Stimulated activated naive B cell treated with anti-CD40 and anti-IgM and Interleukin-4, amounts not matched to agents 10 μg/mL and 1 μg/mL and 100 μg/mL, for 72 hours (primary cell): Measurements from ENCODE around the gene EPC2.
"Not testable (repeated sequence)": the region's sequence is repeated elsewhere in the genome, so short reads cannot be mapped to it uniquely, and the experiment has no call there.

ENCODE experiments used
- ATAC-seq, 2 donors: fragments of 150-1000 bp; cut with Tn5 transposase; replicated peaks; 2 replicates each; pipeline ENCODE4 v1.10.0; 2021; ENCODE audit warnings: moderate library complexity in 1 of 2
- DNase-seq: peaks from one replicate; pipeline ENCODE4 v3.0.0; 2021
- H3K27ac Mint-ChIP-seq: one replicate; pipeline ENCODE4 v1.8.0; 2022; ENCODE audit warnings: mild to moderate bottlenecking, mixed read lengths
- H3K27me3 Mint-ChIP-seq, 2 donors: one replicate each; pipeline ENCODE4 v1.8.0; 2022; ENCODE audit warnings: mixed read lengths in 2 of 2
- H3K36me3 Mint-ChIP-seq, 2 donors: one replicate each; pipeline ENCODE4 v1.8.0; 2022; ENCODE audit warnings: mixed read lengths in 2 of 2, mild to moderate bottlenecking in 1 of 2
- H3K4me1 Mint-ChIP-seq, 2 donors: one replicate each; pipeline ENCODE4 v1.8.0; 2022; ENCODE audit warnings: mixed read lengths in 2 of 2, mild to moderate bottlenecking in 1 of 2
- H3K4me3 Mint-ChIP-seq, 2 donors: one replicate each; pipeline ENCODE4 v1.8.0; 2022; ENCODE audit warnings: mild to moderate bottlenecking in 2 of 2, mixed read lengths in 2 of 2, moderate library complexity in 1 of 2
- H3K9me3 Mint-ChIP-seq, 2 donors: one replicate each; pipeline ENCODE4 v1.8.0; 2022; ENCODE audit warnings: mixed read lengths in 2 of 2, mild to moderate bottlenecking in 1 of 2

The EPC2 gene

DNA sequence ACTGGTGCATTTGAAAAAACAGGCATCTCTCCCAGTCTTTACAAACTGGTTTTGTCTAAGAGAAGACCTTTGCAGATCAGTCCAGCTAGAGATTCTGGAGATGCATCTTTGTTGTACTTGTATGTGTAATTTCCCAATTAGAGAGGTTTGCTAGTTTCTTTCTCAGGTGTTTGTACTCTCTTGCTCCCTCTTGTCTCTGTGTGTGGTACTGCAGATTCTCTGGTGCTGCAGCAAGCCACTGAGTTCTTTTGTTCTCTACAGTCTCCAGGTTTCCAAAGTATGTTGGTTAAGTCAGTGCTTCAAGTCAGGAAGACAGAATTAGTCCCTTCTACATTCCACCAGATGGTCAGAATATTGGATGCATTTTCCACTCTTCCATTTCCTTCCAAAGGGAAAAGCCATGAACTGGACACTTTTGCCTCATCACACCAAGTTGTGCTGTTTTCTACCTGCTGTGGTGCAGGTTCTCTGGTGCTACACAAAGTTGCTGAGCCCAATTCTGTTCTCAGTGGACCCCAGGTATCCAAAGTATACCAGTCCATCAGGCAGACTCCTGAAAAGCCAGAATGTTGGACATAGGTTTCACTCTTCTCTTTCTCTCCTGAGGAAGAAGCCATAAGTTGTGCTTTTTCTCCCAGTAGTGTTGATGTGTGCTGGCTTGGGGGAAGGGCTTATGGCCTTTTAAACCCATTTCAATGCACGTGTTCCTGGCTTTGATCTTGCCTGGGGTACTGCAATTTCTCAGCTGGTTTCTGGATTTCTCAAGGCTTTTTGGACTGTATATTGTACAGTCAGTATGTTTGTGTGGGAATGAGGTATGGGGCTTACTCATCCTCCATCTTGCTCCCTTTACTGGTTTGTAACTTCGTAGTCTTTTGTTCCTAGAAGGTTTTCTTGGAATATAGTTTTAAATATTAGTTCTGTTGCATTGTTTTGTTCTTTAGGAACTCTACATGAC lies 29.8 kb downstream of the EPC2 start:
- peaks cover 37 to 77% of the 10 kb centered on the region in 2 donors for H3K4me1 Mint-ChIP-seq
- ATAC-seq (peak; percentile 43 to 48), DNase-seq (peak; percentile 13)
- H3K27ac Mint-ChIP-seq, result peak overlapping the region; percentile 26
- H3K36me3 Mint-ChIP-seq, result peaks cover 9 to 20% of the 10 kb centered on the region in 2 donors
- H3K4me3 Mint-ChIP-seq, result no peak overlapping the region
- H3K27me3 Mint-ChIP-seq, result no peaks in the 10 kb centered on the region
- H3K9me3 Mint-ChIP-seq, result peaks cover 0 to 5% of the 10 kb centered on the region in 2 donors

DNA sequence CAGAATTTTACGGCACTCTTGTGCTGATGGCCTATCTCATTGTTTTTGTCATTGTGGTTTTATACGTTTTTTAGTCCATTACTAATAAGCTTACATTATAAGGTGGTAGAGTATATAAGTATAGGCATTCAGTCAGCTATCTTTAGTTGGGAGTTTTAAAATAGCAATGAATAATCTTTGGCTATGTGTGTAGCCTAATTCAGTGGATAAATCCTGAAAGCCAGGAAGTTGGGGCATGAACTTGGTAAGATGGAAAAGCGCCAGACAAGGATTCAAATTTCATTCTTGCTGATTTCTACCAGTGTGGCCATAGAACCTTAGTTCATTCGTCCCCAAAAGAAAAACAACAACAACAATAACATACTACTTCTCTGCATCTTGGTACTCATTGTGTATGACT lies 31.2 kb downstream of the EPC2 start:
- no peak overlapping the region for H3K27ac Mint-ChIP-seq
- no peaks in the 10 kb centered on the region for H3K27me3 Mint-ChIP-seq
- peaks cover 0 to 5% of the 10 kb centered on the region in 2 donors for H3K9me3 Mint-ChIP-seq
- ATAC-seq, result no peak
- peaks cover 9 to 23% of the 10 kb centered on the region in 2 donors for H3K36me3 Mint-ChIP-seq
- H3K4me1 Mint-ChIP-seq, result peaks cover 36 to 77% of the 10 kb centered on the region in 2 donors
- H3K4me3 Mint-ChIP-seq, result no peak overlapping the region
- DNase-seq, result no peak

DNA sequence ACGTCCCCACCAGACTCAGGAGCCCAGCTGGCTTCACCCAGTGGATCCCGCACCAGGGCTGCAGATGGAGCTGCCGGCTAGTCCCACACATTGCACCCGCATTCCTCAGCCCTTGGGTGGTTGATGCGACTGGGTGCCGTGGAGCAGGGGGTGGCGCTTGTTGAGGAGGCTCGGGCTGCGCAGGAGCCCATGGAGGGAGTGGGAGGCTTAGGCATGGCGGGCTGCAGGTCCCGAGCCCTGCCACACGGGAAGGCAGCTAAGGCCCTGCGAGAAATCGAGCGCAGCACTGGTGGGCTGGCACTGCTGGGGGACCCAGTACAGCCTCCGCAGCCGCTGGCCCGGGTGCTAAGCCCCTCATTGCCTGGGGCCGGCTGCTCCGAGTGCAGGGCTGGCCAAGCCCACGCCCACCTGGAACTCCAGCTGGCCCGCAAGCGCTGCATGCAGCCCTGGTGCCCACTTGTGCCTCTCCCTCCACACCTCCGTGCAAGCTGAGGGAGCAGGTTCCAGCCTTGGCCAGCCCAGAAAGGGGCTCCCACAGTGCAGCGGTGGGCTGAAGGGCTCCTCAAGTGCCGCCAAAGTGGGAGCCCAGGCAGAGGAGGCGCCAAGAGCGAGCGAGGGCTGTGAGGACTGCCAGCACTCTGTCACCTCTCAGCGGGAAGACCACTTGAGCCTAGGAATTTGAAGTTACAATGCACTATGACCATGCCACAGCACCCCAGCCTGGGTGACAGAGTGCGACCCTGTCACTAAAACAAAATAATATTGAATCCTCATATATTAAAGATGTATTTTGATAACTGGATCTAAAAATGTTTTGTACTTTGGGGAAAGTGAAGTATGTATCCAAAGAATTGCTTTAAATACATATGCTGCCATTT lies 34.0 kb downstream of the EPC2 start:
- not testable (repeated sequence) for H3K4me3 Mint-ChIP-seq, H3K27me3 Mint-ChIP-seq, DNase-seq, H3K9me3 Mint-ChIP-seq, ATAC-seq, H3K27ac Mint-ChIP-seq
- H3K36me3 Mint-ChIP-seq, result peaks cover 10 to 17% of the 10 kb centered on the region in 2 donors
- peaks cover 27 to 62% of the 10 kb centered on the region in 2 donors for H3K4me1 Mint-ChIP-seq

DNA sequence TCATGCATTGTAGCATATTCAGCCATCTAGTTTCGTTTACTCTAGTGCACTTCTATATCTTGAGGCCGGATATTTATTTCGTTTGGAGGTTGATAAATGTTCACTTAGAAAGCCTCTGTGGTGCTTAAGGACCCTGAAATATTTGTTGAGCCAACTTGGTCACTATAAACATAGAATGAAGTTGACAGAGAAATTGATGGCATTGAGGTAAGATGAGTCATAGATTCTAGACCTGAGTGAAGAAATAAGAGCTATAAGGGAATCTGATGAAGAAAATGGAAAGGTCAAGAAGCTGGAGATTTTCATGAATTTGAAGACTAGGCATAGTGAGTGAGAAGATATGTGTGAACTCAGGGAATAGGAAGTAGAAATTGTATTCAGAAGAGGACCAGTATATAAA lies 35.9 kb downstream of the EPC2 start:
- Mint-ChIP-seq H3K4me1 (peaks cover 28 to 57% of the 10 kb centered on the region in 2 donors), H3K4me3 (no peak overlapping the region), H3K27ac (no peak overlapping the region), H3K27me3 (no peaks in the 10 kb centered on the region), H3K9me3 (no peaks in the 10 kb centered on the region), H3K36me3 (peaks cover 5 to 18% of the 10 kb centered on the region in 2 donors)
- DNase-seq (no peak), ATAC-seq (no peak)

DNA sequence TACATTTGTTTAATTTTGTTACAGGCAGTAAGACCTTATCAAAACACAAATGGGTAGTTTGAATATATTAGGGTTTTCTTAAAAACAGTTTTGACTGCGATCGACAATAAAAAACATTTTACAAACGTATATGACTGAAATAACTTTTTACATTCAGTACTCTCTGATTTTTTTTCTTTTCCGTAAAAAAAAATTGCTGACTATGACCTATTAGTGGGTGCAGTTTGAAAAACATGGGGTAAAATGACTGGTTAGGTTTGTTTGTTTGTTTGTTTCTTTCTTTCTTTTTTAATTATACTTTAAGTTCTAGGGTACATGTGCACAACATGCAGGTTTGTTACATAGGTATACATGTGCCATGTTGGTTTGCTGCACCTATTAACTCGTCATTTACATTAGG lies 36.9 kb downstream of the EPC2 start:
- peaks cover 27 to 54% of the 10 kb centered on the region in 2 donors for H3K4me1 Mint-ChIP-seq
- no peaks in the 10 kb centered on the region for H3K9me3 Mint-ChIP-seq
- peaks cover 8 to 23% of the 10 kb centered on the region in 2 donors for H3K36me3 Mint-ChIP-seq
- H3K27me3 Mint-ChIP-seq, result no peaks in the 10 kb centered on the region
- DNase-seq, result no peak
- ATAC-seq, result no peak
- H3K4me3 Mint-ChIP-seq, result no peak overlapping the region
- H3K27ac Mint-ChIP-seq, result no peak overlapping the region

DNA sequence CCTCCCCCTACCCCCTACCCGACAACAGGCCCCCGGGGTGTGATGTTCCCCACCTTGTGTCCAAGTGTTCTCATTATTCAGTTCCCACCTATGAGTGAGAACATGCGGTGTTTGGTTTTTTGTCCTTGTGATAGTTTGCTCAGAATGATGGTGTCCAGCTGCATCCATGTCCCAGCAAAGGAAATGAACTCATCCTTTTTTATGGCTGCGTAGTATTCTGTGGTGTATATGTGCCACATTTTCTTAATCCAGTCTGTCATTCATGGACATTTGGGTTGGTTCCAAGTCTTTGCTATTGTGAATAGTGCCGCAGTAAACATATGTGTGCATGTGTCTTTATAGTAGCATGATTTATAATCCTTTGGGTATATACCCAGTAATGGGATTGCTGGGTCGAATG lies 37.3 kb downstream of the EPC2 start:
- not testable (repeated sequence) for H3K27ac Mint-ChIP-seq, H3K9me3 Mint-ChIP-seq
- H3K4me1 Mint-ChIP-seq, result peaks cover 27 to 50% of the 10 kb centered on the region in 2 donors

DNA sequence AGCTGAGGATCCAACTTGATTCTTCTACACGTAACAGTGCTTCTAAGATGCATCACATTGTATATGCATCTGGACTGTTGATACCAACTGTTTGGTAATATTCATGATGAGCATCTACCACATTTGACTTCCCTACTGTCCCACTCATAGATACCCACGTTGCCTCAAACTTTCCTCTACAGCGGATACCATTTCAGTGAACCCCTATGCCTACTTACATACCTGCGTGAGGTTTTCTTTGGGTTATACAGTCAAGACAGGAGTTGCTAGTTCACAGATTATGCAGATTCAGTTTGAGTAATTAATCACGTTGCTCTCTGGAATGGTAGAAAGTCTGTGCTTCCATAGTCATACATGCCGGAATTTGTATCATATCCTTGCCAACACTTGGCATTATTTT lies 40.0 kb downstream of the EPC2 start:
- Mint-ChIP-seq H3K4me3 (no peak overlapping the region), H3K27ac (no peak overlapping the region), H3K4me1 (peaks cover 28 to 62% of the 10 kb centered on the region in 2 donors), H3K36me3 (peaks cover 14 to 23% of the 10 kb centered on the region in 2 donors), H3K9me3 (no peaks in the 10 kb centered on the region), H3K27me3 (no peaks in the 10 kb centered on the region)
- DNase-seq (no peak), ATAC-seq (no peak)

More for the DNA sequence above, 37.3 kb downstream of the EPC2 start:
- DNase-seq, ATAC-seq, H3K27me3 Mint-ChIP-seq, H3K4me3 Mint-ChIP-seq: not testable (repeated sequence)
- peaks cover 8 to 23% of the 10 kb centered on the region in 2 donors for H3K36me3 Mint-ChIP-seq

DNA sequence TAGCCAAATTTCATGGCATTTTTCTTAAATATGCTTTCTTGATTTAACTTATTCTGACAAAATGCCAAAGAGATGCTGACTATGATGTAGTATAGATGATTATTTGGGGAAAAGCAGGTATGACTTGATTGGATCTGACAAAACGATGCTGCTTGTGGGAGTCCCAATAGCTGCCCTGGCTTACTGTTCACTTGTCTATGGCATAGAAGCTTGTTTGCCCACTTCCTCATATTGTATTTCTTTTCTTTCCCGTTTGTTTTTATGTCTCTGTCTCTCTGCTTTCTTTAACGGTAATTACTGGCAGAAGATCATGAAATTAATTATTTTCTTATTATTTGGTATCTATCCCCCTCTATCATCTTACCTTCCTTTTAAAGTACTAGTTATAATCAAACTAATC lies 43.0 kb downstream of the EPC2 start:
- Mint-ChIP-seq H3K4me3 (no peak overlapping the region), H3K27me3 (no peaks in the 10 kb centered on the region), H3K9me3 (no peaks in the 10 kb centered on the region), H3K36me3 (peaks cover 18 to 27% of the 10 kb centered on the region in 2 donors), H3K4me1 (peaks cover 21 to 45% of the 10 kb centered on the region in 2 donors), H3K27ac (no peak overlapping the region)
- ATAC-seq, result no peak
- no peak for DNase-seq

DNA sequence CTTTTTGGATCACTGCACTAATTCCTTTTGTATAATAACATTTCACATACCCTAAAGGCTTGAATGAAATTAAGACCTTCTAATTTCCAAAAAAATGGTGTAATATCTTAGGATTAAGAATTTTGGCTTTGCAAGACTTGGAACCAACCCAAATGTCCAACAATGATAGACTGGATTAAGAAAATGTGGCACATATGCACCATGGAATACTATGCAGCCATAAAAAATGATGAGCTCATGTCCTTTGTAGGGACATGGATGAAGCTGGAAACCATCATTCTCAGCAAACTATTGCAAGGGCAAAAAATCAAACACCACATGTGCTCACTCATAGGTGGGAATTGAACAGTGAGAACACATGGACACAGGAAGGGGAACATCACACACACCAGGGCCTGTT lies 43.5 kb downstream of the EPC2 start:
- H3K27me3 Mint-ChIP-seq, H3K9me3 Mint-ChIP-seq, H3K4me3 Mint-ChIP-seq, H3K27ac Mint-ChIP-seq, ATAC-seq, DNase-seq: not testable (repeated sequence)
- H3K36me3 Mint-ChIP-seq, result peaks cover 18 to 27% of the 10 kb centered on the region in 2 donors
- H3K4me1 Mint-ChIP-seq, result peaks cover 19 to 45% of the 10 kb centered on the region in 2 donors

DNA sequence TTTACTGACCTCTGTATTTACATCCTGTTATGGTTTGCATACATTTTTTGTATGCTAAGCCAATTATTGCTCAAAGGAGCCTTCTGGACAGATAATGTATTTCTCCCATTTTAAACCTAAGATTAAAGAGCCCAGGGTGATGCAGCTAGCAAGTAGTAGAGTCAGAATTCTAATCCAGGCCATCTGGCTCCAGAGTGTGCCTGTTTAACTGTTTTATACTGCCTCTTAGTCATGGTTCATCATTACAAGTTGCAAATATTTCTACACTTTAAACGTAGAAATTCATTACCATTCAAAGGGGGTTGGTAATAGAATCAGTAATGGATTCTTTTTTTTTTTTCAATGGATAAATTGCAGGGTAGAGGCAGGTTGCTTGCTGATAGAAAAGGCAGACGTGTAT lies 52.4 kb downstream of the EPC2 start:
- H3K36me3 Mint-ChIP-seq, result peaks cover 50 to 67% of the 10 kb centered on the region in 2 donors
- no peak for ATAC-seq
- DNase-seq, result no peak
- no peak overlapping the region for H3K27ac Mint-ChIP-seq
- H3K27me3 Mint-ChIP-seq, result no peaks in the 10 kb centered on the region
- H3K4me1 Mint-ChIP-seq, result peaks cover 3 to 18% of the 10 kb centered on the region in 2 donors
- H3K9me3 Mint-ChIP-seq, result peaks cover 12 to 14% of the 10 kb centered on the region in 2 donors
- no peak overlapping the region for H3K4me3 Mint-ChIP-seq

DNA sequence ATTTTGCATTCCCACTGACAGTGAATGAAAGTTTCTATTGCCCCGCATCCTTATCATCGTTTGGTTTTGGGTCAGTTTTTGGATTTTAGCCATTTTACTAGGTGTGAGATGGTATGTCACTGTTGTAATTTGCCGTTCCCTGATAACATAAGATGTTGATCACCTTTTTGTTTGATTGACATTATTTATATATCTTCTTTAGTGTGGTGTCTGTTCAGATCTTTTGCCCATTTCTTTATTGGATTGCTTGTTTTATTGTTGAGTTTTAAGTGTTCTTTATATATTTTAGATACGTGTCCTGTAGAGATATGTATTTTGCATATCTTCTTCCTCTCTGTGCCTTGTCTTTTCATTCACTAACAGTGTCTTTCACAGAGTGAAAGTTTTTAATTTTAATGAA lies 55.3 kb downstream of the EPC2 start:
- H3K9me3 Mint-ChIP-seq, result peaks cover 14 to 16% of the 10 kb centered on the region in 2 donors
- ATAC-seq (no peak), DNase-seq (no peak)
- no peak overlapping the region for H3K27ac Mint-ChIP-seq
- no peaks in the 10 kb centered on the region for H3K27me3 Mint-ChIP-seq
- peaks cover 7 to 32% of the 10 kb centered on the region in 2 donors for H3K4me1 Mint-ChIP-seq
- peaks cover 59 to 72% of the 10 kb centered on the region in 2 donors for H3K36me3 Mint-ChIP-seq
- no peak overlapping the region for H3K4me3 Mint-ChIP-seq

DNA sequence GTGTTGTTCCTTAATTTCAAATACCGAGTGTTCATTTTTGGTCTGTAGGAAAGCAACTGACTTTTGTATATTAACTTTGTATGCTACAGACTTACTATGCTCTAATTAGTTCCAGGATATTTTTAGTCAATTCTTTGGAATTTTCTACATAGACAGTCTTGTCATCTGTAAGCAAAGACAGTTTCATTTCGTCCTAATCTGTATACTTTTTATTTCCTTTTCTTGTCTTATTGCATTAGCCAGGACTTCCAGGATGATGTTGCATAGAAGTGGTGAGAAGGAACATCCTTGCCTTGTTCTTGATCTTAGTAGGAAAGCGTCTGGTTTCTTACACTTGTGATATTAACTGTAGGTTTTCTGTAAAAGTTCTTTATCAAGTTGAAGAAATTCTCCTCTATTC lies 56.5 kb downstream of the EPC2 start:
- Mint-ChIP-seq H3K9me3 (peaks cover 14 to 19% of the 10 kb centered on the region in 2 donors), H3K27ac (no peak overlapping the region), H3K27me3 (no peaks in the 10 kb centered on the region), H3K4me1 (peaks cover 9 to 37% of the 10 kb centered on the region in 2 donors), H3K36me3 (peaks cover 60 to 66% of the 10 kb centered on the region in 2 donors), H3K4me3 (no peak overlapping the region)
- DNase-seq (no peak), ATAC-seq (no peak)

DNA sequence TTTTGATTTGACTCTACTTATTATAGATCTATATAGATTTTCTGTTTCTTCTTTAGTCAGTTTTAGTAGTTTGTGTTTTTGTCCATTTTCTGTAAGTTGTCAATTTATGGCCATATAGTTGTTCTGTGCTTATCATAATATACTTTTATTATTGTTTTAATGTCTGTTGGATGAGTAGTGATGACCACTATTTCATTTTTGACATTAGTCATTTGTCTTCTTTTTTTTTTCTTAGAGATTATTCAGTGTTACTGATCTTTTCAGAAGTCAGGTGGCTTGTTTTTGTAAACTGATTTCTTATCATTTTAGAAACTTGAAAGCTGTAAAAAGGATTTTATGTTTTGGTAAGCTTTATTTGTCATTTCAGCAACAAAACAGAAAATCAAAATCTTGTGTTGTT lies 57.3 kb downstream of the EPC2 start:
- Mint-ChIP-seq H3K4me1 (peaks cover 12 to 43% of the 10 kb centered on the region in 2 donors), H3K9me3 (peaks cover 15 to 25% of the 10 kb centered on the region in 2 donors), H3K36me3 (peaks cover 62 to 64% of the 10 kb centered on the region in 2 donors), H3K27me3 (no peaks in the 10 kb centered on the region), H3K27ac (no peak overlapping the region), H3K4me3 (no peak overlapping the region)
- ATAC-seq (no peak), DNase-seq (no peak)

DNA sequence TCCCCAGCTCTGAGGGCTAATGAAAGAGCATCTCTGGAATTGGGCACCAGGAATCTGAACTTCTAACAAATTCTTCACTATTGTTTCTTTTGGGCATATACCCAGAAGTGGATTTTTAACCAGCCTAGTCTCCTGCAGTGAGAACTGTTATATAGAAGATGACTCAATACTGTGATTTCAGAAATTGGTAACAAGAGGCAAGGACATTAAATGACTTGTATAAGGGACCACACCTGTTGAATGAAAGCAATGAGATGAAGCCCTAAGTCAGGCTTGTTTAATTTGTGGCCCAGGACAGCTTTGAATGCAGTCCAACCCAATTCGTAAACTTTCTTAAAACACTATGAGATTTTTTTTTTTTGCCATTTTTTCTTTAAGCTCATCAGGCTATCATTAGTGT lies 57.9 kb downstream of the EPC2 start:
- Mint-ChIP-seq H3K27ac (no peak overlapping the region), H3K9me3 (peaks cover 17 to 27% of the 10 kb centered on the region in 2 donors), H3K36me3 (peaks cover 60 to 62% of the 10 kb centered on the region in 2 donors), H3K27me3 (no peaks in the 10 kb centered on the region), H3K4me3 (no peak overlapping the region), H3K4me1 (peaks cover 14 to 41% of the 10 kb centered on the region in 2 donors)
- peak in 1 of 2 donors; percentile 36 for ATAC-seq
- no peak for DNase-seq
